SK-N-SH (cell line): ENCODE measurements around the gene TMEM63C. TPM values are rescaled to one million over a fixed set of nuclear protein-coding genes. Genes with fewer than 3 reads are reported as not detected.

ENCODE experiments used
- CTCF ChIA-PET: fragments of 300-600, 350-600 bp; formaldehyde crosslinking; extraction: SDS; loops from one replicate; lab custom pipeline; 2021; lab: Yijun Ruan, JAX
- POLR2A ChIA-PET: fragments of 350-600 bp; sonication (Branson Sonifier 250); formaldehyde crosslinking; extraction: SDS; loops from one replicate; lab custom pipeline; 2020; ENCODE audit warnings: antibody characterized with exemption, inconsistent platforms; lab: Yijun Ruan, JAX
- DNase-seq: peaks from one replicate; pipeline ENCODE4 v3.0.0; 2012
- H2AFZ ChIP-seq: fragments of 200-600 bp; sonication (generic); 2 replicates; pipeline ENCODE4 v1.8.1; 2016; ENCODE audit warnings: antibody characterized with exemption, mild to moderate bottlenecking, low read depth
- H3F3A ChIP-seq: fragments of 200-600 bp; sonication (generic); replicated peaks from 2 replicates; pipeline ENCODE3; 2016; ENCODE audit warnings: antibody characterized with exemption, mild to moderate bottlenecking; ENCODE audit not compliant: insufficient read depth
- H3K27ac ChIP-seq, 2 experiments: fragments of 200-500 bp in 1 of 2; fragments of 200-600 bp in 1 of 2; sonication (Bioruptor generic) in 1 of 2; sonication (generic), shearing (Covaris generic) in 1 of 2; 2 replicates each; pipeline versions ENCODE4 v1.5.1 to v1.6.1; 2014 to 2016; ENCODE audit warnings: low read depth in 2 of 2, inconsistent platforms in 1 of 2, low read length in 1 of 2, mild to moderate bottlenecking in 1 of 2, mixed read lengths in 1 of 2
- H3K27me3 ChIP-seq: fragments of 200-600 bp; sonication (generic), shearing (Covaris generic); 2 replicates; pipeline ENCODE4 v1.6.1; 2016; ENCODE audit warnings: mixed run types; ENCODE audit not compliant: insufficient read depth
- H3K36me3 ChIP-seq, 2 experiments: fragments of 200-500 bp in 1 of 2; fragments of 200-600 bp in 1 of 2; sonication (Bioruptor generic) in 1 of 2; sonication (generic) in 1 of 2; replicated peaks in 1 of 2; 2 replicates each; pipeline versions ENCODE3 to v1.5.1; 2014 to 2016; ENCODE audit warnings: low read length in 1 of 2, mild to moderate bottlenecking in 1 of 2; ENCODE audit not compliant: insufficient read depth in 2 of 2, control insufficient read depth in 1 of 2
- H3K4me1 ChIP-seq, 2 experiments: fragments of 200-500 bp in 1 of 2; fragments of 200-600 bp in 1 of 2; sonication (Bioruptor generic) in 1 of 2; sonication (generic), shearing (Covaris generic) in 1 of 2; 2 replicates each; pipeline versions ENCODE4 v1.5.1 to v1.6.1; 2014 to 2016; ENCODE audit warnings: low read depth in 1 of 2, low read length in 1 of 2, mixed run types in 1 of 2; ENCODE audit not compliant: insufficient read depth in 2 of 2, control insufficient read depth in 1 of 2
- H3K4me2 ChIP-seq: fragments of 200-600 bp; sonication (generic), shearing (Covaris generic); 2 replicates; pipeline ENCODE4 v1.6.1; 2017; ENCODE audit warnings: mixed run types
- H3K4me3 ChIP-seq, 2 experiments: fragments of 200-500 bp in 1 of 2; fragments of 200-600 bp in 1 of 2; sonication (Bioruptor generic) in 1 of 2; sonication (generic), shearing (Covaris generic) in 1 of 2; 2 replicates each; pipeline versions ENCODE4 v1.5.1 to v1.8.1; 2014 to 2016; ENCODE audit warnings: low read depth in 2 of 2, inconsistent platforms in 1 of 2, low read length in 1 of 2, mild to moderate bottlenecking in 1 of 2, mixed read lengths in 1 of 2, moderate library complexity in 1 of 2
- H3K79me2 ChIP-seq: fragments of 200-600 bp; sonication (generic); 2 replicates; pipeline ENCODE4 v1.8.1; 2017; ENCODE audit warnings: mild to moderate bottlenecking; ENCODE audit not compliant: insufficient read depth
- H3K9ac ChIP-seq: fragments of 200-600 bp; sonication (generic); 2 replicates; pipeline ENCODE4 v1.6.1; 2017; ENCODE audit warnings: mixed run types
- H3K9me2 ChIP-seq: fragments of 200-600 bp; sonication (generic); 2 replicates; pipeline ENCODE4 v1.6.1; 2017; ENCODE audit warnings: mixed run types
- H3K9me3 ChIP-seq: fragments of 200-600 bp; sonication (generic); 2 replicates; pipeline ENCODE4 v1.6.1; 2017; ENCODE audit warnings: mixed run types, mild to moderate bottlenecking, moderate library complexity
- H4K20me1 ChIP-seq: fragments of 200-600 bp; sonication (generic); 2 replicates; pipeline ENCODE4 v1.6.1; 2017; ENCODE audit warnings: mild to moderate bottlenecking, mixed run types; ENCODE audit not compliant: insufficient read depth
- CHD2 ChIP-seq: fragments of 150-350 bp; IDR thresholded peaks from 2 replicates; pipeline ENCODE4 v1.6.1; 2018; ENCODE audit warnings: low read length; ENCODE audit not compliant: partially characterized antibody
- EP300 ChIP-seq, 2 experiments: IDR thresholded peaks; 2 replicates each; pipeline versions ENCODE4 v1.4.0 to v1.6.1; 2012; ENCODE audit warnings: borderline replicate concordance in 1 of 2, low read depth in 1 of 2, low read length in 1 of 2
- FOXJ3 ChIP-seq: sonication (generic); formaldehyde crosslinking; IDR thresholded peaks from 2 replicates; pipeline ENCODE4 v1.5.1; 2020; ENCODE audit warnings: mild to moderate bottlenecking, missing genetic modification reagents
- GABPA ChIP-seq: IDR thresholded peaks from 2 replicates; pipeline ENCODE4 v1.4.0; 2012; ENCODE audit warnings: low read depth, mild to moderate bottlenecking
- GATA2 ChIP-seq: sonication (generic); formaldehyde crosslinking; IDR thresholded peaks from 2 replicates; pipeline ENCODE4 v1.5.0; 2020; ENCODE audit warnings: mild to moderate bottlenecking, missing genetic modification reagents
- NFIC ChIP-seq: IDR thresholded peaks from 2 replicates; pipeline ENCODE4 v1.4.0; 2012; ENCODE audit warnings: borderline replicate concordance
- POLR2AphosphoS5 ChIP-seq: IDR thresholded peaks from 2 replicates; pipeline ENCODE4 v1.6.1; 2012; ENCODE audit warnings: low read depth, low read length
- TAF1 ChIP-seq: IDR thresholded peaks from 2 replicates; pipeline ENCODE4 v1.6.1; 2012; ENCODE audit warnings: low read depth, mild to moderate bottlenecking, low read length, moderate library complexity, borderline replicate concordance
- YY1 ChIP-seq: IDR thresholded peaks from 2 replicates; pipeline ENCODE4 v1.4.0; 2012; ENCODE audit warnings: low read depth, mild to moderate bottlenecking
- WGBS: methylation state at CpG from one replicate; pipeline ENCODE4 v1.1.6; 2017; ENCODE audit warnings: low lambda C conversion rate; 5-methylcytosine and 5-hydroxymethylcytosine counted together
- polyA plus RNA-seq, 3 experiments: library from polyadenylated mRNA; depleted of rRNA; stranded (reverse); fragments of >200 nt; gene quantifications; 2 replicates each; pipeline ENCODE4 v1.2.3, GENCODE V29; 2012
- TF ChIP-seq, protein P1 (sequence below): IDR thresholded peaks from 2 replicates; pipeline ENCODE4 v1.4.0; 2012; ENCODE audit warnings: low read depth, borderline replicate concordance
- TF ChIP-seq, protein P2 (sequence below): IDR thresholded peaks from 2 replicates; pipeline ENCODE4 v1.6.1; 2012; ENCODE audit warnings: mild to moderate bottlenecking, low read depth, low read length, moderate library complexity
- TF ChIP-seq, protein P3 (sequence below): IDR thresholded peaks from 2 replicates; pipeline ENCODE4 v1.4.0; 2012; ENCODE audit warnings: low read depth, borderline replicate concordance

Gene TMEM63C
- polyA plus RNA-seq, 1 of the 3 experiments (the other 2 are of a cell fraction), result 0.25 TPM

DNA sequence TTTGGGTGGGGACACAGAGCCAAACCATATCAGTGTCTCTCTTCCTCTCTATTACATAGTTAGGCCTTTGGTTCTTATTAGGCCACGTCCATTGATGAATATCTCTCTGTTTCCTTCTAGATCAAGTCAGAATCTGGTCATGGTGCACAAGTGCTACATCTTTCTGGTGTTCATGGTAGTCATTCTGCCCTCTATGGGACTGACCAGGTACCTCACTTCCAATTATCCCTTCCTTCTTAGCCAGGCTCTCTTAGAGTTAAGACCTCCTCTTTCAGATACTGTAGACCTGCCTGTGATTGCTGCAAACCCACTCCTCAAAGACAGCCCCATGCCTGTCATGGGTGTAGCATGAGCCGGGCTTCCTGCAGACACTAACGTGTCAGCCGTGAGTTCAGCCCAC lies 64.2 kb downstream of the TMEM63C start:
- H2AFZ ChIP-seq, result no peak overlapping the region
- DNase-seq, result no peak
- no peak overlapping the region for H3K4me2 ChIP-seq
- H3K27me3 ChIP-seq, result no peaks in the 10 kb centered on the region
- H3K9ac ChIP-seq, result no peak overlapping the region
- no peak overlapping the region for H3K27ac ChIP-seq
- ChIA-PET POLR2A (no interaction called here), CTCF (interaction anchor here (1.1 to 1.3 kb wide), 2 partner anchors 38 to 105 kb away, joined by 3 to 6 read pairs; partner anchors contain the start of gene ZDHHC22)
- H3K9me3 ChIP-seq, result no peaks in the 10 kb centered on the region
- H3K36me3 ChIP-seq, result no peaks in the 10 kb centered on the region
- no peaks in the 10 kb centered on the region for H3K9me2 ChIP-seq
- H3K4me1 ChIP-seq, result no peaks in the 10 kb centered on the region
- 57% methylated on average over 4 of the region's 4 CpGs for WGBS
- TF ChIP-seq GATA2 (no peak), NFIC (no peak), CHD2 (no peak), EP300 (IDR thresholded peaks at IDR 0.05; ENCODE audit: borderline replicate concordance in 1 of 2, low read depth in 1 of 2, low read length in 1 of 2) (no peak), POLR2AphosphoS5 (no peak), FOXJ3 (CRISPR knock-in tag) (no peak), YY1 (no peak), TAF1 (no peak), GABPA (no peak)
- TF ChIP-seq, protein P1, sequence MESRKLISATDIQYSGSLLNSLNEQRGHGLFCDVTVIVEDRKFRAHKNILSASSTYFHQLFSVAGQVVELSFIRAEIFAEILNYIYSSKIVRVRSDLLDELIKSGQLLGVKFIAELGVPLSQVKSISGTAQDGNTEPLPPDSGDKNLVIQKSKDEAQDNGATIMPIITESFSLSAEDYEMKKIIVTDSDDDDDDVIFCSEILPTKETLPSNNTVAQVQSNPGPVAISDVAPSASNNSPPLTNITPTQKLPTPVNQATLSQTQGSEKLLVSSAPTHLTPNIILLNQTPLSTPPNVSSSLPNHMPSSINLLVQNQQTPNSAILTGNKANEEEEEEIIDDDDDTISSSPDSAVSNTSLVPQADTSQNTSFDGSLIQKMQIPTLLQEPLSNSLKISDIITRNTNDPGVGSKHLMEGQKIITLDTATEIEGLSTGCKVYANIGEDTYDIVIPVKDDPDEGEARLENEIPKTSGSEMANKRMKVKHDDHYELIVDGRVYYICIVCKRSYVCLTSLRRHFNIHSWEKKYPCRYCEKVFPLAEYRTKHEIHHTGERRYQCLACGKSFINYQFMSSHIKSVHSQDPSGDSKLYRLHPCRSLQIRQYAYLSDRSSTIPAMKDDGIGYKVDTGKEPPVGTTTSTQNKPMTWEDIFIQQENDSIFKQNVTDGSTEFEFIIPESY, result no peak
- TF ChIP-seq, protein P2, sequence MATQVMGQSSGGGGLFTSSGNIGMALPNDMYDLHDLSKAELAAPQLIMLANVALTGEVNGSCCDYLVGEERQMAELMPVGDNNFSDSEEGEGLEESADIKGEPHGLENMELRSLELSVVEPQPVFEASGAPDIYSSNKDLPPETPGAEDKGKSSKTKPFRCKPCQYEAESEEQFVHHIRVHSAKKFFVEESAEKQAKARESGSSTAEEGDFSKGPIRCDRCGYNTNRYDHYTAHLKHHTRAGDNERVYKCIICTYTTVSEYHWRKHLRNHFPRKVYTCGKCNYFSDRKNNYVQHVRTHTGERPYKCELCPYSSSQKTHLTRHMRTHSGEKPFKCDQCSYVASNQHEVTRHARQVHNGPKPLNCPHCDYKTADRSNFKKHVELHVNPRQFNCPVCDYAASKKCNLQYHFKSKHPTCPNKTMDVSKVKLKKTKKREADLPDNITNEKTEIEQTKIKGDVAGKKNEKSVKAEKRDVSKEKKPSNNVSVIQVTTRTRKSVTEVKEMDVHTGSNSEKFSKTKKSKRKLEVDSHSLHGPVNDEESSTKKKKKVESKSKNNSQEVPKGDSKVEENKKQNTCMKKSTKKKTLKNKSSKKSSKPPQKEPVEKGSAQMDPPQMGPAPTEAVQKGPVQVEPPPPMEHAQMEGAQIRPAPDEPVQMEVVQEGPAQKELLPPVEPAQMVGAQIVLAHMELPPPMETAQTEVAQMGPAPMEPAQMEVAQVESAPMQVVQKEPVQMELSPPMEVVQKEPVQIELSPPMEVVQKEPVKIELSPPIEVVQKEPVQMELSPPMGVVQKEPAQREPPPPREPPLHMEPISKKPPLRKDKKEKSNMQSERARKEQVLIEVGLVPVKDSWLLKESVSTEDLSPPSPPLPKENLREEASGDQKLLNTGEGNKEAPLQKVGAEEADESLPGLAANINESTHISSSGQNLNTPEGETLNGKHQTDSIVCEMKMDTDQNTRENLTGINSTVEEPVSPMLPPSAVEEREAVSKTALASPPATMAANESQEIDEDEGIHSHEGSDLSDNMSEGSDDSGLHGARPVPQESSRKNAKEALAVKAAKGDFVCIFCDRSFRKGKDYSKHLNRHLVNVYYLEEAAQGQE, result no peak
- TF ChIP-seq, protein P3, sequence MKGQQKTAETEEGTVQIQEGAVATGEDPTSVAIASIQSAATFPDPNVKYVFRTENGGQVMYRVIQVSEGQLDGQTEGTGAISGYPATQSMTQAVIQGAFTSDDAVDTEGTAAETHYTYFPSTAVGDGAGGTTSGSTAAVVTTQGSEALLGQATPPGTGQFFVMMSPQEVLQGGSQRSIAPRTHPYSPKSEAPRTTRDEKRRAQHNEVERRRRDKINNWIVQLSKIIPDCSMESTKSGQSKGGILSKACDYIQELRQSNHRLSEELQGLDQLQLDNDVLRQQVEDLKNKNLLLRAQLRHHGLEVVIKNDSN, result no peak
- no peaks in the 10 kb centered on the region for H4K20me1 ChIP-seq
- no peak overlapping the region for H3K4me3 ChIP-seq
- H3F3A ChIP-seq, result no peaks in the 10 kb centered on the region
- H3K79me2 ChIP-seq, result no peaks in the 10 kb centered on the region
